Midbrain (tissue), 1 donor: ENCODE results near the gene FBXO11.
"Not testable (repeated sequence)": the region's sequence is repeated elsewhere in the genome, so short reads cannot be mapped to it uniquely, and the experiment has no call there.

Experiments used
- DNase-seq: peaks from one replicate; lab custom pipeline; 2025; lab: John Stamatoyannopoulos, UW

FBXO11 gene

GRCh38 chr2:47897883-47898731 is 8.2 kb downstream of the FBXO11 start:
- DNase-seq, result no peak

DNA sequence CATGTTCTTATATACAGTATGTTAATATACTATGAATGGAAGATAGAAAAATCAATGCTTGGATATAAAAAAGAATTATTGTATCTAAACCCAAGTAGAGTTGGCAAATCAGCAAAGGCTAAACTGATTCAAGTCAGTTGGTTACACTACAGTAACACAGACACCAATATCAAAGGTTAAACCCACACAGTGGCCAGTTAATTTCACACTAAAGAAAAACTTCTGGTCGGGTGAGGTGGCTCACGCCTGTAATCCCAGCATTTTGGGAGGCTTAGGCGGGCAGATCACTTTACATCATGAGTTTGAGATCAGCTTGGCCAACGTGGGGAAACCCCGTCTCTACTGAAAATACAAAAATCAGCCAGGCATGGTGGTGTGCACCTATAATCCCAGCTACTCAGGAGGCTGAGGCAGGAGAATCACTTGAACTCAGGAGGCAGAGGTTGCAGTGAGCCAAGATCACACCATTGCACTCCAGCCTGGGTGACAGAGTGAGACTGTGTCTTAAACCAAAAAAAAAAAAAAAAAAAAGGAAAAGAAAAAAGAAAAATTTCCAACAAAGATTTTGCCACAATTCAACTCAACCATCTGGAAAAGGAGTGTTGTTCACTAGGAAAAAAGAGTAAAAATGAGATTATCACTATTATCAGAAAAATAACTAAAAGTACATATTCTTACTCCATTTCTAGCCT is 9.0 kb downstream of the FBXO11 start:
- DNase-seq, result not testable (repeated sequence)

GRCh38 chr2:47896450-47896968 is 9.8 kb downstream of the FBXO11 start:
- no peak for DNase-seq

DNA sequence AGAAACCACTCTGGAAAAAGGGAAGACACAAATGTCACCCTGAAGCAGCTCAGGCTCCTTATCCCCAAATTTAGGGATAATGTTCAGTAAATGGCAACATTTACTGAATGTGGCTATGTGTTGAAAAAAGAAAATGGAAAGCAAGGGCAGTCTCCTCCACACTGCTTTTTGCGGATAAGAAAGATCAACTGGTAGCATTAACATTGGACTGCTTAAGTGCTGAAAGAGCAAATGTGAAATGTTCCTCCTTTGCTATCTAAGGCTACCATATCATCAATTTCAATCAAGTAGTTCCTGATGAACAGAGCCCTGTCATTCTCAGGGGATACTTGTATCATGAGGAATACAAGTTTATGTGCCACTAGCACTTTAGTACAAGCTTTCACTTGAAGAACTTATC is 12.5 kb downstream of the FBXO11 start:
- DNase-seq, result no peak

- DNase-seq, result no peak
Observed at GRCh38 chr2:47892338-47892730, 14.0 kb downstream of the FBXO11 start.

GRCh38 chr2:47891369-47892337 is 14.6 kb downstream of the FBXO11 start:
- no peak for DNase-seq

GRCh38 chr2:47890711-47891368 is 15.5 kb downstream of the FBXO11 start:
- no peak for DNase-seq

GRCh38 chr2:47888581-47889280 is 17.6 kb downstream of the FBXO11 start:
- DNase-seq, result no peak

DNA sequence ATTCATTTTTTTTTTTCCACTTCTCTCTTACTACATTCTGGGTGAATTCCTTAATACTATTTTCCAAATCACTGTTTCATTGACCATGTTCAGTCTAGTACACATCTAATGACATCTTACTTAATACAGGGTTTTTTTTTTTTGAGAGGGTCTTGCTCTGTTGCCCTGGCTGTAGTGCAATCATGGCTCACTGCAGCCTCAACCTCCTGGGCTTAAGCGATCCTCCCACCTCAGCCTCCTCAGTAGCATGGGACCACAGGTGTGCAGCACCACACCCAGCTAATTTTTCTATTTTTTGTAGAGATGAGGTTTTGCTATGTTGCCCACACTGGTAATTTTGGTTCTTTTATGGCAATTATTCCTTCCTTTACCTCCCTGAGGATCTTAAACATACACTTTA is 29.4 kb downstream of the FBXO11 start:
- no peak for DNase-seq

GRCh38 chr2:47872941-47873340 is 33.4 kb downstream of the FBXO11 start:
- no peak for DNase-seq

- DNase-seq, result no peak
Observed at GRCh38 chr2:47870641-47871540, 35.4 kb downstream of the FBXO11 start.

GRCh38 chr2:47869859-47870595 is 36.3 kb downstream of the FBXO11 start:
- no peak for DNase-seq

DNA sequence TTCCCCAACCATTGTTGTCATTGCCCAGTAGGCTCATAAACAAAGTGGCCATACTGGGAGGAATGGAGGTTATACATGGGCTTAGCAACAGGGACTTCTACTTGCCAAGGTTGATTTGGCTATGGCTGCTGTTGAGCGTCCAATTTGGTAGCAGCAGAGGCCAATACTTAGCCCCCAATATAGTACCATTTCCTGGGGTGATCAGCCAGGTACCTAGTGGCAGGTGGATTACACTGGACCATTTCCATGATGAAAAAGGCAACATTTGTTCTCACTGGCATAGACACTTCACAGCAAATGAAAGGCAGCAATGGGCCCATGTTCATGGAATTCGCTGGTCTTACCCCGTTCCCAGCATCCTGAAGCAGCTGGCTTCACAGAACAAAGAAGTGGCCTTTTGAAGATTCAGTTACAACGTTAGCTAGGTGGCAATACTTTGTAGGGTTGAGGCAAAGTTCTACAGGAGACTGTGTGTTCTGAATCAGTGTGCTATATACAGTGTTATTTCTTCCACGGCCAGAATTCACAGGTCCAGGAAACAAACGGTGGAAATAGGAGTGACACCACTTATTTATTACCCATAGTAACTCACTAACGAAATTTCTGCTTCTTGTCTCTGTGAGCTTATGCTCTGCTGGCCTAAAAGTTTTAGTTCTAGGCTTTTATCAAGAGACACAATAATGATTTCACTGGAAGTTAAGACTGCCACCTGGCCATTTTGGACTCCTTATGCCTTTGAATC is 37.5 kb downstream of the FBXO11 start:
- no peak for DNase-seq

DNA sequence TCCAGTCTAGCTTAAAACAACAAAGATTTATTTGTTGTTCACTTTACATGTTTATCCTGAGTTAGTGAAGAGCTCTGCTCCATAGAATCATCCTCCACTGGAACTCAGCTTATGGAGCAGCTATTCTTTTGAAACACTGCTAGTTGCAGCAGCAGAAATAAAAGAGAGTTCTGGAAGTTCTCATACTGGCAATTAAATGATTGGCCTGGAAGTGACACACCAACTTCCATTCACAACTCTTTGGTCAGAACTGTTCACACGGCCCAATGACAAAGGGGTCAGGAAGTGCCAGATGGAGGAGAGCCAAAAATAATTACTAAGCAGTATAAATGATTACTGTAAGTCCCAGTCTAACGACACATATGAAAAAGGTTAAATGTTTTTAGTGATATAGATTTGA is 39.1 kb downstream of the FBXO11 start:
- DNase-seq, result peak; percentile 31

GRCh38 chr2:47864566-47864965 is 41.7 kb downstream of the FBXO11 start:
- DNase-seq, result no peak

- DNase-seq, result no peak
Observed at GRCh38 chr2:47862949-47863348, 43.3 kb downstream of the FBXO11 start.

DNA sequence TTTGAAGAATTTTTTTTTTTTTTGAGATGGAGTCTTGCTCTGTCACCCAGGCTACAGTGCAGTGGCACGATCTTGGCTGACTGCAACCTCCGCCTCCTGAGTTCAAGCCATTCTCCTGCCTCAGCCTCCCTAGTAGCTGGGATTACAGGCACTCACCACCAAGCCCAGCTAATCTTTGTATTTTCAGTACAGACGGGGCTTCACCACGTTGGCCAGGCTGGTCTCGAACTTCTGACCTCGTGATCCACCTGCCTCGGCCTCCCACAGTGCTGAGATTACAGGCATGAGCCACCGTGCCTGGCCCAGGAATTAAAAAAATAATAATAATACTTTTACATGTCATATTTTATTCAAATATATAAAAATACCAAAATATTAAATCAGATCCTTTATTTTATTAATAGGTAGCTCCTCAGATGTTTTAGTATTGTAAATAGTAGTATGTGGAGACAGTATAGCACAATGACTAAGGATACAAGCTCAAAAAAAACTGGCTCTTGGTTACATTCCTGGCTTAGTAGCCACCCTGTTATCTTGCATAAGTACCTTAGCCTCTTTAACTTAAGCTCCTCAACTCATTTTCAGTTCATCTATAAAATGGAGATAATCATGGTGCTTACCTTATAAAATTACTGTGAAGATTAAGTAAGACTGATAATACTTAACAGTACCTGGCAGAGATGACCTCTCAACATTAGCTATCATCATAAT is 53.1 kb downstream of the FBXO11 start:
- not testable (repeated sequence) for DNase-seq

- DNase-seq, result no peak
Observed at GRCh38 chr2:47850198-47850597, 56.1 kb downstream of the FBXO11 start.
